HCT116 (cell line): Measurements from ENCODE around the gene POLG. TPM values are rescaled to one million over a fixed set of nuclear protein-coding genes. Genes with fewer than 3 reads are reported as not detected.

ENCODE experiments used
- ATAC-seq: fragments of 200-7000 bp; cut with Tn5 transposase; 2 replicates; pipeline ENCODE4 v1.9.1; 2020; ENCODE audit warnings: mild to moderate bottlenecking, moderate library complexity
- BruUV-seq: library from RNA; stranded (reverse); fragments of 400-500 nt; replicated peaks from 2 replicates; lab custom pipeline; 2021; lab: Mats Ljungman, UMichigan
- CTCF ChIA-PET: fragments of 300-600 bp; sonication (Branson Sonifier 250); formaldehyde crosslinking; loops from one replicate; lab custom pipeline; 2021; ENCODE audit warnings: antibody characterized with exemption; lab: Charles Lee
- POLR2A ChIA-PET: fragments of 300-600, 350-600 bp; sonication (Branson Sonifier 250); formaldehyde crosslinking; loops from one replicate; lab custom pipeline; 2021; ENCODE audit warnings: antibody characterized with exemption; lab: Charles Lee
- RAD21 ChIA-PET, 2 experiments: fragments of 300-600 bp; sonication (Branson Sonifier 250); formaldehyde crosslinking; loops; one replicate each; lab custom pipeline; 2023; ENCODE audit warnings: low total read pairs in 2 of 2; ENCODE audit not compliant: uncharacterized antibody in 2 of 2, unreplicated experiment in 2 of 2, low non-redundant PET in 1 of 2; lab: Charles Lee
- DNase-seq: peaks from one replicate; pipeline ENCODE4 v3.0.0-alpha.2; 2010; ENCODE audit warnings: low read depth, low spot score
- H2AFZ ChIP-seq: fragments of 200-600 bp; shearing (Covaris generic), sonication (generic); 2 replicates; pipeline ENCODE4 v1.6.1; 2017; ENCODE audit warnings: low read depth, mixed run types, mixed read lengths, antibody characterized with exemption, low read length; ENCODE audit not compliant: poor library complexity, severe bottlenecking
- H3K27ac ChIP-seq: 2 replicates; pipeline ENCODE4 v1.5.1; 2012; ENCODE audit warnings: low read depth, low read length
- H3K27me3 ChIP-seq: fragments of 200-600 bp; sonication (generic); 2 replicates; pipeline ENCODE4 v1.6.1; 2016; ENCODE audit warnings: mixed run types, low read length, mixed read lengths; ENCODE audit not compliant: insufficient read depth
- H3K36me3 ChIP-seq, 2 experiments: fragments of 200-500 bp in 1 of 2; fragments of 200-600 bp in 1 of 2; sonication (Bioruptor generic) in 1 of 2; sonication (generic) in 1 of 2; 2 replicates each; pipeline versions ENCODE4 v1.5.1 to v1.6.1; 2014 to 2016; ENCODE audit warnings: low read length in 2 of 2, inconsistent platforms in 1 of 2, mixed read lengths in 1 of 2, mixed run types in 1 of 2; ENCODE audit not compliant: insufficient read depth in 2 of 2, control insufficient read depth in 1 of 2
- H3K4me1 ChIP-seq, 2 experiments: fragments of 200-600 bp in 1 of 2; sonication (generic) in 1 of 2; 2 replicates each; pipeline versions ENCODE4 v1.5.1 to v1.6.1; 2012 to 2017; ENCODE audit warnings: low read length in 2 of 2, inconsistent platforms in 1 of 2, mild to moderate bottlenecking in 1 of 2, mixed read lengths in 1 of 2, mixed run types in 1 of 2, moderate library complexity in 1 of 2; ENCODE audit not compliant: insufficient read depth in 2 of 2, control insufficient read depth in 1 of 2
- H3K4me2 ChIP-seq: fragments of 200-600 bp; sonication (generic); 2 replicates; pipeline ENCODE4 v1.6.1; 2017; ENCODE audit warnings: mixed run types, low read length, mixed read lengths
- H3K4me3 ChIP-seq, 2 experiments: fragments of 200-600 bp in 1 of 2; sonication (generic) in 1 of 2; replicated peaks in 1 of 2; 2 replicates each; pipeline ENCODE4 v1.5.1; 2011 to 2016; ENCODE audit warnings: low read length in 2 of 2, control low read depth in 1 of 2, low read depth in 1 of 2, mild to moderate bottlenecking in 1 of 2, mixed read lengths in 1 of 2, mixed run types in 1 of 2
- H3K79me2 ChIP-seq: fragments of 200-600 bp; sonication (generic); 2 replicates; pipeline ENCODE4 v1.6.1; 2017; ENCODE audit warnings: mild to moderate bottlenecking, mixed run types, low read length, moderate library complexity, mixed read lengths; ENCODE audit not compliant: insufficient read depth
- H3K9ac ChIP-seq: fragments of 200-600 bp; sonication (generic); 2 replicates; pipeline ENCODE4 v1.6.1; 2016; ENCODE audit warnings: low read length, mixed read lengths
- H3K9me2 ChIP-seq: fragments of 200-600 bp; sonication (generic), shearing (Covaris generic); 2 replicates; pipeline ENCODE4 v1.6.1; 2017; ENCODE audit warnings: mixed run types, mild to moderate bottlenecking, moderate library complexity; ENCODE audit not compliant: insufficient read depth
- H3K9me3 ChIP-seq, 2 experiments: fragments of 200-500 bp in 1 of 2; fragments of 200-600 bp in 1 of 2; sonication (Bioruptor generic) in 1 of 2; sonication (generic) in 1 of 2; 2 replicates each; pipeline ENCODE4 v1.6.1; 2014 to 2017; ENCODE audit warnings: low read length in 2 of 2, mixed read lengths in 2 of 2, inconsistent platforms in 1 of 2, low read depth in 1 of 2, mild to moderate bottlenecking in 1 of 2, mixed run types in 1 of 2, moderate library complexity in 1 of 2; ENCODE audit not compliant: control insufficient read depth in 1 of 2, insufficient read depth in 1 of 2
- H4K20me1 ChIP-seq: fragments of 200-600 bp; sonication (generic), shearing (Covaris generic); 2 replicates; pipeline ENCODE4 v1.6.1; 2017; ENCODE audit warnings: mixed run types, mild to moderate bottlenecking, moderate library complexity; ENCODE audit not compliant: insufficient read depth
- ATF3 ChIP-seq: IDR thresholded peaks from 2 replicates; pipeline ENCODE4 v1.6.1; 2012
- CEBPB ChIP-seq: IDR thresholded peaks from 2 replicates; pipeline ENCODE4 v1.6.1; 2012; ENCODE audit warnings: low read depth
- EZH2 ChIP-seq: fragments of 200-600 bp; sonication (generic); IDR thresholded peaks from 2 replicates; pipeline ENCODE4 v1.6.1; 2017; ENCODE audit warnings: antibody characterized with exemption, mixed run types
- FOSL1 ChIP-seq: IDR thresholded peaks from 2 replicates; pipeline ENCODE4 v1.6.1; 2012; ENCODE audit warnings: low read depth
- SIN3A ChIP-seq: IDR thresholded peaks from 2 replicates; pipeline ENCODE4 v1.6.1; 2012; ENCODE audit warnings: low read depth
- YY1 ChIP-seq: IDR thresholded peaks from 2 replicates; pipeline ENCODE4 v1.6.1; 2011; ENCODE audit warnings: low read length, low read depth, moderate library complexity, mild to moderate bottlenecking; ENCODE audit not compliant: insufficient replicate concordance; ENCODE audit errors: extremely low read depth
- intact Hi-C: fragments of 100-400 bp; cut with micrococcal nuclease; formaldehyde crosslinking; loops from 2 replicates; pipeline ENCODE4 v1.10.0; 2022
- total RNA-seq: library from RNA; stranded (reverse); gene quantifications from one replicate; pipeline ENCODE4 v1.2.1, GENCODE V29; 2021; ENCODE audit not compliant: unreplicated experiment
- TF ChIP-seq, protein P1 (sequence below): IDR thresholded peaks from 2 replicates; pipeline ENCODE4 v1.6.1; 2012; ENCODE audit warnings: low read depth

POLG gene
- total RNA-seq, 1 experiment from 2014 or later = 72.7 TPM

DNA sequence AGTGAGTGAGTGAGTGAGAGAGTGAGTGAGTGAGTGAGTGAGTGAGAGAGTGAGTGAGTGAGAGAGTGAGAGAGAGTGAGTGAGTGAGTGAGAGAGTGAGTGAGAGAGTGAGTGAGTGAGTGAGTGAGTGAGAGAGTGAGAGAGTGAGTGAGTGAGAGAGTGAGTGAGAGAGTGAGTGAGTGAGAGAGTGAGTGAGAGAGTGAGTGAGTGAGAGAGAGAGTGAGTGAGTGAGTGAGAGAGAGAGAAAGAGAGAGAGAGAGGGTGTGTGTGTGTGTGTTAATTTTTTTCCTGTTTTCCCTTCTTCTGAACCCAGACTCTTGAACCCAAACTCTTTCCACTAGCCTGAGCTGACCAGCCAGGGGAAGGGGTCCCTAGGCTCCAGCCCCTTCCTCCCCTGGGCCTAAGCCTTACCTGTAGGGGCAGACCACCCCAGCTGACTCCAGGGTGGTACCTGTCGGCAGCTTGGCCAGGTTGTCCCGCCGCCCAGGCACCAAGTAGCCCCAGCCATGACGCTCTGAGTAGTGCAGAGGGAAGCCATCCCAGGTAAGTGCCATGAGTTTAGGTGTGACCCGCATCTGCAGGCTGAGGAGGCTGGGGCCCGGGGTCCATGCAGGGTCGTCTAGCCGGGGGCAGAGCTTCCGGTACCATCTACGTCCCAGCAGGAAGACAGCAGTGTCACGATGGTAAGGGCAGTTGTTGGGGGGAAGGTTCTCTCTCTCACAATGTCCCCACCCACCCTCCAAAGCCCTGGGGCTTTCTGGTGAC is 9.4 kb downstream of the POLG start:
- Histone ChIP-seq H3K27me3 (no peaks in the 10 kb centered on the region), H2AFZ (no peak overlapping the region), H3K9me3 (no peaks in the 10 kb centered on the region), H3K36me3 (peaks cover 77 to 89% of the 10 kb centered on the region in 2 experiments), H3K4me2 (no peak overlapping the region), H3K9ac (no peak overlapping the region), H3K9me2 (no peaks in the 10 kb centered on the region), H3K4me3 (no peak overlapping the region), H3K4me1 (no peaks in the 10 kb centered on the region), H3K79me2 (peaks cover 55% of the 10 kb centered on the region), H4K20me1 (no peaks in the 10 kb centered on the region), H3K27ac (no peak overlapping the region)
- ATAC-seq (no peak), DNase-seq (no peak)
- CTCF ChIA-PET = interaction anchor here (0.7 kb wide), 1 partner anchor 31 kb away, joined by 3 read pairs; no protein-coding TSS in a partner anchor
- BruUV-seq = no TSS peak
- RAD21 ChIA-PET = no interaction called here
- POLR2A ChIA-PET = no interaction called here
- intact Hi-C loops = no loop called here
- TF ChIP-seq ATF3 (no peak), FOSL1 (no peak), CEBPB (no peak), SIN3A (no peak), YY1 (no peak), EZH2 (no peak)
- TF ChIP-seq, protein P1, sequence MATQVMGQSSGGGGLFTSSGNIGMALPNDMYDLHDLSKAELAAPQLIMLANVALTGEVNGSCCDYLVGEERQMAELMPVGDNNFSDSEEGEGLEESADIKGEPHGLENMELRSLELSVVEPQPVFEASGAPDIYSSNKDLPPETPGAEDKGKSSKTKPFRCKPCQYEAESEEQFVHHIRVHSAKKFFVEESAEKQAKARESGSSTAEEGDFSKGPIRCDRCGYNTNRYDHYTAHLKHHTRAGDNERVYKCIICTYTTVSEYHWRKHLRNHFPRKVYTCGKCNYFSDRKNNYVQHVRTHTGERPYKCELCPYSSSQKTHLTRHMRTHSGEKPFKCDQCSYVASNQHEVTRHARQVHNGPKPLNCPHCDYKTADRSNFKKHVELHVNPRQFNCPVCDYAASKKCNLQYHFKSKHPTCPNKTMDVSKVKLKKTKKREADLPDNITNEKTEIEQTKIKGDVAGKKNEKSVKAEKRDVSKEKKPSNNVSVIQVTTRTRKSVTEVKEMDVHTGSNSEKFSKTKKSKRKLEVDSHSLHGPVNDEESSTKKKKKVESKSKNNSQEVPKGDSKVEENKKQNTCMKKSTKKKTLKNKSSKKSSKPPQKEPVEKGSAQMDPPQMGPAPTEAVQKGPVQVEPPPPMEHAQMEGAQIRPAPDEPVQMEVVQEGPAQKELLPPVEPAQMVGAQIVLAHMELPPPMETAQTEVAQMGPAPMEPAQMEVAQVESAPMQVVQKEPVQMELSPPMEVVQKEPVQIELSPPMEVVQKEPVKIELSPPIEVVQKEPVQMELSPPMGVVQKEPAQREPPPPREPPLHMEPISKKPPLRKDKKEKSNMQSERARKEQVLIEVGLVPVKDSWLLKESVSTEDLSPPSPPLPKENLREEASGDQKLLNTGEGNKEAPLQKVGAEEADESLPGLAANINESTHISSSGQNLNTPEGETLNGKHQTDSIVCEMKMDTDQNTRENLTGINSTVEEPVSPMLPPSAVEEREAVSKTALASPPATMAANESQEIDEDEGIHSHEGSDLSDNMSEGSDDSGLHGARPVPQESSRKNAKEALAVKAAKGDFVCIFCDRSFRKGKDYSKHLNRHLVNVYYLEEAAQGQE = no peak
